Measurements from ENCODE around the gene UBASH3B.

DNA sequence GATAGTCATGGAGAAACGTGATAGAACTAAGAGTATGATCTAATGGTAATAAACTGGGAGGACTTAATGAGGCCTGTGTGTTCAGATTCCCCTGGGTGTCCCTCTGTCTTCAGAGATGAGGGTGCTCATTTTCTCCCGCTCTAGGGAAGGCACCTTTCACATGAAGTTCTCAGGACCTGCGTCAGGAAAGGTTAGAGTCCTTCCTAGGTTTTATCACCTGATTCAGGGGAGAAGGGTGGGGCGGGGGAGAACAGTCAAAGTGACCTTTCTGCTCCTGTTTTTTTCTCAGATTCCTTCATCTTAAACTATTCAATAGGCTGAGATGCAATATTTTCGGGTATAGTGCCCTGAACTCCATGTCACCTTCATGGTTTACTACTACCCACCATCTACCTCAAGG is 160.4 kb downstream of the UBASH3B start:
- TF ChIP-seq, protein P1, sequence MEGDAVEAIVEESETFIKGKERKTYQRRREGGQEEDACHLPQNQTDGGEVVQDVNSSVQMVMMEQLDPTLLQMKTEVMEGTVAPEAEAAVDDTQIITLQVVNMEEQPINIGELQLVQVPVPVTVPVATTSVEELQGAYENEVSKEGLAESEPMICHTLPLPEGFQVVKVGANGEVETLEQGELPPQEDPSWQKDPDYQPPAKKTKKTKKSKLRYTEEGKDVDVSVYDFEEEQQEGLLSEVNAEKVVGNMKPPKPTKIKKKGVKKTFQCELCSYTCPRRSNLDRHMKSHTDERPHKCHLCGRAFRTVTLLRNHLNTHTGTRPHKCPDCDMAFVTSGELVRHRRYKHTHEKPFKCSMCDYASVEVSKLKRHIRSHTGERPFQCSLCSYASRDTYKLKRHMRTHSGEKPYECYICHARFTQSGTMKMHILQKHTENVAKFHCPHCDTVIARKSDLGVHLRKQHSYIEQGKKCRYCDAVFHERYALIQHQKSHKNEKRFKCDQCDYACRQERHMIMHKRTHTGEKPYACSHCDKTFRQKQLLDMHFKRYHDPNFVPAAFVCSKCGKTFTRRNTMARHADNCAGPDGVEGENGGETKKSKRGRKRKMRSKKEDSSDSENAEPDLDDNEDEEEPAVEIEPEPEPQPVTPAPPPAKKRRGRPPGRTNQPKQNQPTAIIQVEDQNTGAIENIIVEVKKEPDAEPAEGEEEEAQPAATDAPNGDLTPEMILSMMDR (conservative IDR thresholded peaks at IDR 0.05) = no peak
- TF ChIP-seq EZH2 (IDR thresholded peaks at IDR 0.05; ENCODE audit: low read depth) = no peak

All from PC-9 (cell line).